Upper lobe of left lung (tissue), 4 donors: ENCODE measurements around the gene GPD1L.

Experiments used
- CTCF ChIP-seq, 6 experiments: fragments of 450-650 bp in 4 of 6; fragments of 200-600 bp in 2 of 6; sonication (generic) in 2 of 6; IDR thresholded peaks; one replicate each; pipeline ENCODE4 v1.5.1; 2016 to 2019; ENCODE audit warnings: antibody characterized with exemption in 6 of 6
- EP300 ChIP-seq, 4 donors: sonication (generic); formaldehyde crosslinking; IDR thresholded peaks; one replicate each; pipeline ENCODE4 v1.5.1; 2017; ENCODE audit warnings: antibody characterized with exemption in 4 of 4, control low read depth in 2 of 4
- POLR2AphosphoS5 ChIP-seq, 2 donors: sonication (generic); formaldehyde crosslinking; IDR thresholded peaks; one replicate each; pipeline ENCODE4 v1.5.1; 2017; ENCODE audit warnings: antibody characterized with exemption in 2 of 2

- TF ChIP-seq CTCF (IDR thresholded peaks at IDR 0.05) (no peak), EP300 (IDR thresholded peaks at IDR 0.05) (no peak), POLR2AphosphoS5 (IDR thresholded peaks at IDR 0.05) (no peak)
Observed at GRCh38 chr3:32128936-32129335, 22.5 kb downstream of the GPD1L start.
